GM12892 (cell line): ENCODE results near the gene BCL11B.

ENCODE experiments used
- POLR2A ChIP-seq: IDR thresholded peaks from 2 replicates; pipeline ENCODE4 v1.6.1; 2011; ENCODE audit warnings: low read depth, low read length, control low read depth
- POLR2AphosphoS5 ChIP-seq: IDR thresholded peaks from 2 replicates; pipeline ENCODE4 v1.6.1; 2011; ENCODE audit warnings: low read depth, low read length, control low read depth

- no peak for TF ChIP-seq POLR2A
- TF ChIP-seq POLR2AphosphoS5, result no peak
These were observed 26.2 kb downstream of the BCL11B start for GRCh38 chr14:99245564-99246511.
